HepG2 (cell line): ENCODE measurements around the gene NFX1. TPM values are rescaled to one million over a fixed set of nuclear protein-coding genes. Genes with fewer than 3 reads are reported as not detected.

Experiments used
- ATF1 ChIP-seq: IDR thresholded peaks from 2 replicates; pipeline ENCODE4 v1.6.1; 2016; ENCODE audit warnings: mild to moderate bottlenecking, control low read depth
- HIVEP1 ChIP-seq: sonication (generic); formaldehyde crosslinking; IDR thresholded peaks from 2 replicates; pipeline ENCODE4 v1.4.0; 2020; ENCODE audit warnings: mild to moderate bottlenecking, missing genetic modification reagents
- KDM5A ChIP-seq: fragments of 200-600 bp; sonication (generic); IDR thresholded peaks from 2 replicates; pipeline ENCODE4 v1.7.0; 2018; ENCODE audit warnings: antibody characterized with exemption, mild to moderate bottlenecking, low read length, borderline replicate concordance
- MATR3 ChIP-seq: sonication (generic); formaldehyde crosslinking; IDR thresholded peaks from 2 replicates; pipeline ENCODE4 v1.4.0; 2020; ENCODE audit warnings: missing genetic modification reagents
- MBD4 ChIP-seq: IDR thresholded peaks from 2 replicates; pipeline ENCODE4 v1.6.1; 2012; ENCODE audit warnings: low read length, inconsistent platforms, borderline replicate concordance
- MED8 ChIP-seq: sonication (generic); formaldehyde crosslinking; IDR thresholded peaks from 2 replicates; pipeline ENCODE4 v1.8.1; 2023; ENCODE audit warnings: mild to moderate bottlenecking, missing genetic modification reagents; ENCODE audit not compliant: insufficient replicate concordance
- MLX ChIP-seq: IDR thresholded peaks from 2 replicates; pipeline ENCODE4 v1.6.1; 2016
- NFYB ChIP-seq: sonication (generic); formaldehyde crosslinking; IDR thresholded peaks from 2 replicates; pipeline ENCODE4 v1.4.0; 2020; ENCODE audit warnings: missing genetic modification reagents
- RARG ChIP-seq: sonication (generic); formaldehyde crosslinking; IDR thresholded peaks from 2 replicates; pipeline ENCODE4 v1.4.0; 2020; ENCODE audit warnings: low read depth, mild to moderate bottlenecking, missing genetic modification reagents
- SNAI1 ChIP-seq: sonication (generic); formaldehyde crosslinking; IDR thresholded peaks from 2 replicates; pipeline ENCODE4 v1.5.0; 2020; ENCODE audit warnings: mild to moderate bottlenecking, missing genetic modification reagents, borderline replicate concordance
- ZNF101 ChIP-seq: sonication (generic); formaldehyde crosslinking; IDR thresholded peaks from 2 replicates; pipeline ENCODE4 v1.4.0; 2020; ENCODE audit warnings: mild to moderate bottlenecking, low read depth, missing genetic modification reagents, borderline replicate concordance
- ZNF501 ChIP-seq: sonication (generic); formaldehyde crosslinking; IDR thresholded peaks from 2 replicates; pipeline ENCODE4 v1.5.1; 2020; ENCODE audit warnings: mild to moderate bottlenecking, moderate library complexity, missing genetic modification reagents
- ZNF607 ChIP-seq: sonication (generic); formaldehyde crosslinking; IDR thresholded peaks from 2 replicates; pipeline ENCODE4 v1.5.1; 2020; ENCODE audit warnings: missing genetic modification reagents, mild to moderate bottlenecking, borderline replicate concordance
- polyA plus RNA-seq, 8 experiments: library from polyadenylated mRNA; depleted of rRNA in 3 of 8; stranded (reverse) in 7 of 8; unstranded in 1 of 8; fragments of >200 nt; fragmentation: Illumina TruSeq in 4 of 8; extraction: Trizol in 4 of 8; gene quantifications; 2 replicates each; pipeline versions ENCODE4 v1.2.1 to v1.2.3, GENCODE V29; 2011 to 2016; ENCODE audit warnings: low read depth in 4 of 8, missing spikeins in 1 of 8, mixed read lengths in 1 of 8; ENCODE audit not compliant: insufficient read depth in 1 of 8
- total RNA-seq, 5 experiments: library from RNA; depleted of rRNA; stranded (reverse); fragments of >200 nt; fragmentation: Illumina TruSeq; extraction: Trizol; gene quantifications; 2 replicates each; pipeline ENCODE4 v1.2.3, GENCODE V29; 2016; ENCODE audit warnings: low read depth in 1 of 5
- TF ChIP-seq, protein P1 (sequence below): sonication (generic); formaldehyde crosslinking; IDR thresholded peaks from 2 replicates; pipeline ENCODE4 v1.5.0; 2020; ENCODE audit warnings: mild to moderate bottlenecking, missing genetic modification reagents, borderline replicate concordance
- TF ChIP-seq, protein P2 (sequence below): sonication (generic); formaldehyde crosslinking; IDR thresholded peaks from 2 replicates; pipeline ENCODE4 v1.5.0; 2020; ENCODE audit warnings: missing genetic modification reagents, mild to moderate bottlenecking, borderline replicate concordance
- TF ChIP-seq, protein P3 (sequence below): sonication (generic); formaldehyde crosslinking; IDR thresholded peaks from 2 replicates; pipeline ENCODE4 v1.5.0; 2020; ENCODE audit warnings: missing genetic modification reagents

Gene NFX1
- total and polyA plus RNA-seq, 2 of the 13 experiments (the other 11 are each of a cell fraction or from before 2014, with no cell fraction given) = 23.9 to 27.5 TPM

- TF ChIP-seq, protein P1, sequence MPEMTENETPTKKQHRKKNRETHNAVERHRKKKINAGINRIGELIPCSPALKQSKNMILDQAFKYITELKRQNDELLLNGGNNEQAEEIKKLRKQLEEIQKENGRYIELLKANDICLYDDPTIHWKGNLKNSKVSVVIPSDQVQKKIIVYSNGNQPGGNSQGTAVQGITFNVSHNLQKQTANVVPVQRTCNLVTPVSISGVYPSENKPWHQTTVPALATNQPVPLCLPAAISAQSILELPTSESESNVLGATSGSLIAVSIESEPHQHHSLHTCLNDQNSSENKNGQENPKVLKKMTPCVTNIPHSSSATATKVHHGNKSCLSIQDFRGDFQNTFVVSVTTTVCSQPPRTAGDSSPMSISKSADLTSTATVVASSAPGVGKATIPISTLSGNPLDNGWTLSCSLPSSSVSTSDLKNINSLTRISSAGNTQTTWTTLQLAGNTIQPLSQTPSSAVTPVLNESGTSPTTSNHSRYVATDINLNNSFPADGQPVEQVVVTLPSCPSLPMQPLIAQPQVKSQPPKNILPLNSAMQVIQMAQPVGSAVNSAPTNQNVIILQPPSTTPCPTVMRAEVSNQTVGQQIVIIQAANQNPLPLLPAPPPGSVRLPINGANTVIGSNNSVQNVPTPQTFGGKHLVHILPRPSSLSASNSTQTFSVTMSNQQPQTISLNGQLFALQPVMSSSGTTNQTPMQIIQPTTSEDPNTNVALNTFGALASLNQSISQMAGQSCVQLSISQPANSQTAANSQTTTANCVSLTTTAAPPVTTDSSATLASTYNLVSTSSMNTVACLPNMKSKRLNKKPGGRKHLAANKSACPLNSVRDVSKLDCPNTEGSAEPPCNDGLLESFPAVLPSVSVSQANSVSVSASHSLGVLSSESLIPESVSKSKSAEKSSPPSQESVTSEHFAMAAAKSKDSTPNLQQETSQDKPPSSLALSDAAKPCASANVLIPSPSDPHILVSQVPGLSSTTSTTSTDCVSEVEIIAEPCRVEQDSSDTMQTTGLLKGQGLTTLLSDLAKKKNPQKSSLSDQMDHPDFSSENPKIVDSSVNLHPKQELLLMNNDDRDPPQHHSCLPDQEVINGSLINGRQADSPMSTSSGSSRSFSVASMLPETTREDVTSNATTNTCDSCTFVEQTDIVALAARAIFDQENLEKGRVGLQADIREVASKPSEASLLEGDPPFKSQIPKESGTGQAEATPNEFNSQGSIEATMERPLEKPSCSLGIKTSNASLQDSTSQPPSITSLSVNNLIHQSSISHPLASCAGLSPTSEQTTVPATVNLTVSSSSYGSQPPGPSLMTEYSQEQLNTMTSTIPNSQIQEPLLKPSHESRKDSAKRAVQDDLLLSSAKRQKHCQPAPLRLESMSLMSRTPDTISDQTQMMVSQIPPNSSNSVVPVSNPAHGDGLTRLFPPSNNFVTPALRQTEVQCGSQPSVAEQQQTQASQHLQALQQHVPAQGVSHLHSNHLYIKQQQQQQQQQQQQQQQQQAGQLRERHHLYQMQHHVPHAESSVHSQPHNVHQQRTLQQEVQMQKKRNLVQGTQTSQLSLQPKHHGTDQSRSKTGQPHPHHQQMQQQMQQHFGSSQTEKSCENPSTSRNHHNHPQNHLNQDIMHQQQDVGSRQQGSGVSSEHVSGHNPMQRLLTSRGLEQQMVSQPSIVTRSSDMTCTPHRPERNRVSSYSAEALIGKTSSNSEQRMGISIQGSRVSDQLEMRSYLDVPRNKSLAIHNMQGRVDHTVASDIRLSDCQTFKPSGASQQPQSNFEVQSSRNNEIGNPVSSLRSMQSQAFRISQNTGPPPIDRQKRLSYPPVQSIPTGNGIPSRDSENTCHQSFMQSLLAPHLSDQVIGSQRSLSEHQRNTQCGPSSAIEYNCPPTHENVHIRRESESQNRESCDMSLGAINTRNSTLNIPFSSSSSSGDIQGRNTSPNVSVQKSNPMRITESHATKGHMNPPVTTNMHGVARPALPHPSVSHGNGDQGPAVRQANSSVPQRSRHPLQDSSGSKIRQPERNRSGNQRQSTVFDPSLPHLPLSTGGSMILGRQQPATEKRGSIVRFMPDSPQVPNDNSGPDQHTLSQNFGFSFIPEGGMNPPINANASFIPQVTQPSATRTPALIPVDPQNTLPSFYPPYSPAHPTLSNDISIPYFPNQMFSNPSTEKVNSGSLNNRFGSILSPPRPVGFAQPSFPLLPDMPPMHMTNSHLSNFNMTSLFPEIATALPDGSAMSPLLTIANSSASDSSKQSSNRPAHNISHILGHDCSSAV (CRISPR knock-in tag) = peak; percentile 89; the same call in 1 of the 2 replicates
- TF ChIP-seq, protein P2, sequence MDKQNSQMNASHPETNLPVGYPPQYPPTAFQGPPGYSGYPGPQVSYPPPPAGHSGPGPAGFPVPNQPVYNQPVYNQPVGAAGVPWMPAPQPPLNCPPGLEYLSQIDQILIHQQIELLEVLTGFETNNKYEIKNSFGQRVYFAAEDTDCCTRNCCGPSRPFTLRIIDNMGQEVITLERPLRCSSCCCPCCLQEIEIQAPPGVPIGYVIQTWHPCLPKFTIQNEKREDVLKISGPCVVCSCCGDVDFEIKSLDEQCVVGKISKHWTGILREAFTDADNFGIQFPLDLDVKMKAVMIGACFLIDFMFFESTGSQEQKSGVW (CRISPR knock-in tag) = no peak
- TF ChIP-seq ZNF607 (CRISPR knock-in tag) (peak; percentile 97), MED8 (peak; percentile 95), SNAI1 (CRISPR knock-in tag) (peak; percentile 86), MLX (CRISPR knock-in tag) (peak; percentile 87; the same call in 1 of the 2 replicates), MBD4 (no peak), ZNF501 (CRISPR knock-in tag) (peak; percentile 97), KDM5A (peak; percentile 88), HIVEP1 (CRISPR knock-in tag) (peak; percentile 94), NFYB (peak; percentile 58), RARG (CRISPR knock-in tag) (0 out of 2 replicates have a peak, but pooled peaks have one; percentile 88), ATF1 (CRISPR knock-in tag) (peak; percentile 99), MATR3 (CRISPR knock-in tag) (no peak), ZNF101 (0 out of 2 replicates have a peak, but pooled peaks have one; percentile 32)
- TF ChIP-seq, protein P3, sequence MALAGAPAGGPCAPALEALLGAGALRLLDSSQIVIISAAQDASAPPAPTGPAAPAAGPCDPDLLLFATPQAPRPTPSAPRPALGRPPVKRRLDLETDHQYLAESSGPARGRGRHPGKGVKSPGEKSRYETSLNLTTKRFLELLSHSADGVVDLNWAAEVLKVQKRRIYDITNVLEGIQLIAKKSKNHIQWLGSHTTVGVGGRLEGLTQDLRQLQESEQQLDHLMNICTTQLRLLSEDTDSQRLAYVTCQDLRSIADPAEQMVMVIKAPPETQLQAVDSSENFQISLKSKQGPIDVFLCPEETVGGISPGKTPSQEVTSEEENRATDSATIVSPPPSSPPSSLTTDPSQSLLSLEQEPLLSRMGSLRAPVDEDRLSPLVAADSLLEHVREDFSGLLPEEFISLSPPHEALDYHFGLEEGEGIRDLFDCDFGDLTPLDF = peak; percentile 91
Observed at GRCh38 chr9:33290247-33291030, at the start of gene NFX1 (continued).
